Measurements from ENCODE around the gene EIF4B. TPM values are rescaled to one million over a fixed set of nuclear protein-coding genes. Genes with fewer than 3 reads are reported as not detected.

The EIF4B gene
- total RNA-seq, 6 donors from 2014 or later: 222 to 451 (median 363) TPM

DNA sequence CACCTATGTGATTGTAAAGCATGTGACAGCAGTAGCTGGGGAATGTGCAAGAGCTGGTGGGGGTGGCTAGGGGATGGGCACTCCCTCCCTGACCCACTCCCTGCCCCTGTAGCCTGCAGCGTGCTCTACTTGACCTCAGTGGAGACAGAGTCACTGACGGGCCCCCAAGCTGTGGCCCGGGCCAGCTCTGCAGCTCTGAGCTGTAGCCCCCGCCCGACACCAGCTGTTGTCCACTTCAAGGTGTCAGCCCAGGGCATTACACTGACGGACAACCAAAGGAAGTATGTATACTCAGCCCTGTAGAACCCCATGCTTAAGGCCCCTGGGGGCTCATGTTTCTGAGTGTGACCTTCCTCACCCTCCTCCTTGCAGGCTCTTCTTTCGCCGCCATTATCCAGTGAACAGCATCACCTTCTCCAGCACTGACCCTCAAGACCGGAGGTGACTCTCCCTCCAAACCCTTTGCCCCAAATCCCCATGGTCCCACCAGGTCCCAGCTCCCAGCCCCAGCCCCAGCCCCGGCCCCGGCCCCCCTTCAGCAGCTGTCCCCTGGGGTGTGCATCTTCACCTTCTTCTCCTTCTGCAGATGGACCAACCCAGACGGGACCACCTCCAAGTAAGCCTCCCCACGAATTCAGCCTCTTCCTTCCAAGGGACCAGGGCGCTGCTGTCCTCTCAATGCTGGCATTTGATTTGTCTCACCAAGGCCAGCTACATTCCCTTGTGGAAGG, 56.9 kb downstream of the EIF4B start:
- Histone ChIP-seq H3K27ac (peak overlapping the region in 3 of 4 donors; percentile 77 to 79 (median 78)), H3K4me3 (no peak overlapping the region), H3K9me3 (no peaks in the 10 kb centered on the region), H3K4me1 (peaks cover 48 to 56% (median 54%) of the 10 kb centered on the region in 4 donors), H3K27me3 (no peaks in the 10 kb centered on the region), H3K36me3 (peaks cover 24 to 97% (median 76%) of the 10 kb centered on the region in 4 donors)
- ATAC-seq (ENCODE audit: low FRiP score in 2 of 2): no peak
- 80 to 88% methylated on average over 8 to 14 of the region's 14 CpGs for WGBS, 2 donors
- TF ChIP-seq POLR2A (IDR thresholded peaks at IDR 0.05): no peak
- no peak for TF ChIP-seq POLR2AphosphoS5 (IDR thresholded peaks at IDR 0.05)
- TF ChIP-seq EP300 (IDR thresholded peaks at IDR 0.05): no peak
- TF ChIP-seq, protein P1, sequence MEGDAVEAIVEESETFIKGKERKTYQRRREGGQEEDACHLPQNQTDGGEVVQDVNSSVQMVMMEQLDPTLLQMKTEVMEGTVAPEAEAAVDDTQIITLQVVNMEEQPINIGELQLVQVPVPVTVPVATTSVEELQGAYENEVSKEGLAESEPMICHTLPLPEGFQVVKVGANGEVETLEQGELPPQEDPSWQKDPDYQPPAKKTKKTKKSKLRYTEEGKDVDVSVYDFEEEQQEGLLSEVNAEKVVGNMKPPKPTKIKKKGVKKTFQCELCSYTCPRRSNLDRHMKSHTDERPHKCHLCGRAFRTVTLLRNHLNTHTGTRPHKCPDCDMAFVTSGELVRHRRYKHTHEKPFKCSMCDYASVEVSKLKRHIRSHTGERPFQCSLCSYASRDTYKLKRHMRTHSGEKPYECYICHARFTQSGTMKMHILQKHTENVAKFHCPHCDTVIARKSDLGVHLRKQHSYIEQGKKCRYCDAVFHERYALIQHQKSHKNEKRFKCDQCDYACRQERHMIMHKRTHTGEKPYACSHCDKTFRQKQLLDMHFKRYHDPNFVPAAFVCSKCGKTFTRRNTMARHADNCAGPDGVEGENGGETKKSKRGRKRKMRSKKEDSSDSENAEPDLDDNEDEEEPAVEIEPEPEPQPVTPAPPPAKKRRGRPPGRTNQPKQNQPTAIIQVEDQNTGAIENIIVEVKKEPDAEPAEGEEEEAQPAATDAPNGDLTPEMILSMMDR (IDR thresholded peaks at IDR 0.05): no peak
- DNase-seq: no peak

DNA sequence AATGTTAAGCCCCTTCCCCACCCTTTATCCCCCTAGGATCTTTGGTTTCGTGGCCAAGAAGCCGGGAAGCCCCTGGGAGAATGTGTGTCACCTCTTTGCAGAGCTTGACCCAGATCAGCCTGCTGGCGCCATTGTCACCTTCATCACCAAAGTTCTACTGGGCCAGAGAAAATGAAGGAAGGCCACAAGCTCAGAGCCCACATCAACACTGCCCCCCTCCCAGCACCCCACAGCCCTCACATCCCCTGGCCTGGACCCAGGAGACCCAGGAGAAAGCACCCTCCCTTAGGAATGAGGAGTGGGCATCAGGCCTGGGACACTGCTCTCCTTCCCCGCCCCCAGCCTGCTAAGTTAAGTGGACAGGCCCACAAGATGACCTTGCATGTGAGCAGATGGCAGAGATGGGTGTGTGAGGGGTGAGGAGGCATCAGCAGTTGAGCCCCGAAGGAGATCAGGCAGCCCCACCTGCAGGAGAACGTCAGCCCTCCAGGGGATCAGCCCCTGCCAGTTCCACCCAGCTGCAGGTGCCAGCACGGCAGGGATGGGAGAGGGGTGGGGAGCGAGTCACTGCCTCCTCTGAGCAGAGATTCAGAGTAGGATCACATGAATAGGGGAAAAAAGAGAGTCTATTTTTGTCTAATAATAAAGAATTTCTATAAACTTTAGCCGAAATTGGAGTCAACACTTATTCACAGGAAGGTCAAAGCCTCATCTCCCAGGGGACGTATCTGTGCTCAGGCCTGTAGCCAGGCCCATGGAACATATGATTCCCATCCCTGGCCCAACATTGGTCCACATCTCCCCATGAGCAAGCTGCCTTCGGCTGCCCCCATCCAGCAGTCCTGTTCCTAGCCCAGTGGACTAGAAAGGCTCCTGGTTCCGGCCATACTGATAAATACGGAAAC, 57.7 kb downstream of the EIF4B start:
- H3K4me1 ChIP-seq: peaks cover 48 to 56% (median 54%) of the 10 kb centered on the region in 4 donors
- H3K27me3 ChIP-seq: no peaks in the 10 kb centered on the region
- 59 to 76% methylated on average over 13 of the region's 13 CpGs for WGBS, 2 donors
- DNase-seq: no peak
- H3K36me3 ChIP-seq: peaks cover 21 to 97% (median 71%) of the 10 kb centered on the region in 4 donors
- H3K4me3 ChIP-seq: no peak overlapping the region
- H3K9me3 ChIP-seq: no peaks in the 10 kb centered on the region
- peak in 1 of 2 donors; percentile 40 for ATAC-seq (ENCODE audit: low FRiP score in 2 of 2)
- TF ChIP-seq, protein P1 (IDR thresholded peaks at IDR 0.05): no peak
- TF ChIP-seq POLR2AphosphoS5 (IDR thresholded peaks at IDR 0.05): no peak
- no peak for TF ChIP-seq POLR2A (IDR thresholded peaks at IDR 0.05)
- no peak for TF ChIP-seq EP300 (IDR thresholded peaks at IDR 0.05)
- H3K27ac ChIP-seq: peak overlapping the region; percentile 32 to 78 (median 74)

DNA sequence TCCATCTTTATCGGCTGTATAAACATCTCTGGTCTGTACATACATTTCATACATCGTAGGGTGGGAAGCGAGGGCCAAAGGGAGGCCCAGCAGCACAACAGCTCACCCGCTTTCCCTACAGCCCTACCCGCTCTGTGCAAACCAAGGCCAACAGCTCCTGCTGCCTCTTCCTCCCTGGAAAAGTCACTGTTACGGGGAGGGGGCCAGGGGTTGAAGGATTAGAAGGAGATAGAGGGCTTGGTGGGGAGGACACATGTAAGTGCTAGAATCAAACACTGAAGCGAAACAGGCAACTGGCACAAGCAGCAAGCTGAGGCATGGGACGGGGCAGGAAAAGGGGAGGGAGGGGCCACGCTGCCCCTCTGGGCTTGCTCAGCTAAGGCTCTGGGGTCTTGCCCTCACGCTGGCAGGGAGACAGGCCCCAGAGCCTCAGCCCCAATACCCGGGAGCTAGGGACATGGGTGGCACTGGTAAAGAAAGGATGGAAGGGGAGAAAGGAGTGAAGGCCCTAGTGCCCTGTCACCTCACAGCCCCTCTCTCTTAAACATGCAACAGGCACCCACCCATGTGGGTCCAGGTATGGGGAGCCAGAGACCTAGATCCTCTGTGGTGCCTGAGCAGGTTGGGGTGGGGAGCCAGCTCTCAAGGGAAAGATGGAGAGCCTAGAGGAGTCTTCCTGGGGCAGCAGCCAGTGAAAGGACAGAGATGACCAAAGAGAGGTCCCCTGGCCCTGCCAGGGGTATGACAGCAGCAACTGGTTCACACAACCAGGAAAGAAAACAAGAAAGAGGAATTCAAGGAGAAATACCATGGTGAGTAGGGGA, 58.6 kb downstream of the EIF4B start:
- 77 to 79% methylated on average over 11 of the region's 11 CpGs for WGBS, 2 donors
- ATAC-seq (ENCODE audit: low FRiP score in 2 of 2) (no peak), DNase-seq (no peak)
- Histone ChIP-seq H3K27ac (peak overlapping the region; percentile 32 to 74 (median 68)), H3K9me3 (no peaks in the 10 kb centered on the region), H3K4me3 (no peak overlapping the region), H3K4me1 (peaks cover 46 to 52% (median 47%) of the 10 kb centered on the region in 4 donors), H3K36me3 (peaks cover 14 to 97% (median 66%) of the 10 kb centered on the region in 4 donors), H3K27me3 (no peaks in the 10 kb centered on the region)
- TF ChIP-seq EP300 (IDR thresholded peaks at IDR 0.05): no peak
- TF ChIP-seq POLR2AphosphoS5 (IDR thresholded peaks at IDR 0.05): no peak
- TF ChIP-seq, protein P1 (IDR thresholded peaks at IDR 0.05): no peak
- peak in 1 of 4 donors; percentile 8 for TF ChIP-seq POLR2A (IDR thresholded peaks at IDR 0.05)

DNA sequence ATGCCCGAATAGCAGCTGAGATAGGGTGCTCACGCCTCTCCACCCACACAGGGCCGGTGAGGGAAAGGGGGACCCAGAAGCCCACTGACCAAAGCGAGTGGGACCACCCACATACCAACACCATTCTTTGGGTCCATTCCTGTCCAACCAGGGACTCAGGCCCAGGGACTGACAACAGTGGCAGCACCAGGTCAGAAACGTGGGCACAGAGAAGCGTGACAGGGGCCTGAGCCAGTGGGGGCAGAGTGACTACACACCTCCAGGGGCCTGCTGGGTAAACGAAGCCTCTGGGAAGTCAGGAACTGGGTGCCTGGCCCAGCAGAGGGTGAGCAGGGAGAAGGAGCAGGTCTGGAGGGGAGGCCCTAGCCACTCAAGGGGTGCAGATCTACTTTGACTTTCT, 59.2 kb downstream of the EIF4B start:
- 74 to 79% methylated on average over 7 of the region's 7 CpGs for WGBS, 2 donors
- H3K4me3 ChIP-seq: no peak overlapping the region
- H3K27ac ChIP-seq: peak overlapping the region; percentile 32 to 74 (median 68)
- TF ChIP-seq POLR2A (IDR thresholded peaks at IDR 0.05): peak in 1 of 4 donors; percentile 4
- no peak for TF ChIP-seq EP300 (IDR thresholded peaks at IDR 0.05)
- TF ChIP-seq POLR2AphosphoS5 (IDR thresholded peaks at IDR 0.05): no peak
- H3K36me3 ChIP-seq: peaks cover 14 to 97% (median 63%) of the 10 kb centered on the region in 4 donors
- ATAC-seq (ENCODE audit: low FRiP score in 2 of 2): no peak
- no peak for DNase-seq
- H3K27me3 ChIP-seq: no peaks in the 10 kb centered on the region
- H3K4me1 ChIP-seq: peaks cover 41 to 50% (median 42%) of the 10 kb centered on the region in 4 donors
- no peaks in the 10 kb centered on the region for H3K9me3 ChIP-seq
